ENCODE results near the gene B4GALNT4.

B4GALNT4 gene

GRCh38 chr11:377174-377865, 8.0 kb downstream of the B4GALNT4 start:
- Histone ChIP-seq H4K20me1 (ENCODE audit: insufficient read depth, low read length) (no peaks in the 10 kb centered on the region), H3K27ac (ENCODE audit: low read length) (no peak overlapping the region), H3K4me2 (ENCODE audit: insufficient read depth, low read length) (no peak overlapping the region), H3K79me2 (ENCODE audit: insufficient read depth, low read length) (no peaks in the 10 kb centered on the region), H3K27me3 (ENCODE audit: insufficient read depth, low read length, poor library complexity) (no peaks in the 10 kb centered on the region), H3K9me3 (ENCODE audit: insufficient read depth, low read length, severe bottlenecking) (no peaks in the 10 kb centered on the region), H3K4me3 (ENCODE audit: low read depth in 1 of 2, low read length in 2 of 2) (no peak overlapping the region), H3K9ac (ENCODE audit: low read depth, low read length) (no peak overlapping the region), H3K36me3 (ENCODE audit: insufficient read depth, low read length) (no peaks in the 10 kb centered on the region), H2AFZ (ENCODE audit: low read depth, low read length) (no peak overlapping the region), H3K4me1 (ENCODE audit: insufficient read depth, low read length) (no peaks in the 10 kb centered on the region)
- no peak for DNase-seq
- TF ChIP-seq CTCF (IDR thresholded peaks at IDR 0.05; ENCODE audit: borderline replicate concordance, extremely low read depth, low read length, poor library complexity, severe bottlenecking) (no peak), EZH2 (IDR thresholded peaks at IDR 0.05; ENCODE audit: borderline replicate concordance, low read depth, low read length, severe bottlenecking) (no peak)
- no peak for ATAC-seq (ENCODE audit: insufficient read depth, low read depth)

GRCh38 chr11:377883-378500, 8.7 kb downstream of the B4GALNT4 start:
- Histone ChIP-seq H3K4me3 (ENCODE audit: low read depth in 1 of 2, low read length in 2 of 2) (no peak overlapping the region), H3K4me2 (ENCODE audit: insufficient read depth, low read length) (no peak overlapping the region), H3K9me3 (ENCODE audit: insufficient read depth, low read length, severe bottlenecking) (no peaks in the 10 kb centered on the region), H3K36me3 (ENCODE audit: insufficient read depth, low read length) (no peaks in the 10 kb centered on the region), H3K9ac (ENCODE audit: low read depth, low read length) (no peak overlapping the region), H3K79me2 (ENCODE audit: insufficient read depth, low read length) (no peaks in the 10 kb centered on the region), H3K27ac (ENCODE audit: low read length) (no peak overlapping the region), H3K27me3 (ENCODE audit: insufficient read depth, low read length, poor library complexity) (no peaks in the 10 kb centered on the region), H3K4me1 (ENCODE audit: insufficient read depth, low read length) (no peaks in the 10 kb centered on the region), H4K20me1 (ENCODE audit: insufficient read depth, low read length) (no peaks in the 10 kb centered on the region), H2AFZ (ENCODE audit: low read depth, low read length) (no peak overlapping the region)
- ATAC-seq (ENCODE audit: insufficient read depth, low read depth) (no peak), DNase-seq (no peak)
- TF ChIP-seq EZH2 (IDR thresholded peaks at IDR 0.05; ENCODE audit: borderline replicate concordance, low read depth, low read length, severe bottlenecking) (no peak), CTCF (IDR thresholded peaks at IDR 0.05; ENCODE audit: borderline replicate concordance, extremely low read depth, low read length, poor library complexity, severe bottlenecking) (no peak)

DNA sequence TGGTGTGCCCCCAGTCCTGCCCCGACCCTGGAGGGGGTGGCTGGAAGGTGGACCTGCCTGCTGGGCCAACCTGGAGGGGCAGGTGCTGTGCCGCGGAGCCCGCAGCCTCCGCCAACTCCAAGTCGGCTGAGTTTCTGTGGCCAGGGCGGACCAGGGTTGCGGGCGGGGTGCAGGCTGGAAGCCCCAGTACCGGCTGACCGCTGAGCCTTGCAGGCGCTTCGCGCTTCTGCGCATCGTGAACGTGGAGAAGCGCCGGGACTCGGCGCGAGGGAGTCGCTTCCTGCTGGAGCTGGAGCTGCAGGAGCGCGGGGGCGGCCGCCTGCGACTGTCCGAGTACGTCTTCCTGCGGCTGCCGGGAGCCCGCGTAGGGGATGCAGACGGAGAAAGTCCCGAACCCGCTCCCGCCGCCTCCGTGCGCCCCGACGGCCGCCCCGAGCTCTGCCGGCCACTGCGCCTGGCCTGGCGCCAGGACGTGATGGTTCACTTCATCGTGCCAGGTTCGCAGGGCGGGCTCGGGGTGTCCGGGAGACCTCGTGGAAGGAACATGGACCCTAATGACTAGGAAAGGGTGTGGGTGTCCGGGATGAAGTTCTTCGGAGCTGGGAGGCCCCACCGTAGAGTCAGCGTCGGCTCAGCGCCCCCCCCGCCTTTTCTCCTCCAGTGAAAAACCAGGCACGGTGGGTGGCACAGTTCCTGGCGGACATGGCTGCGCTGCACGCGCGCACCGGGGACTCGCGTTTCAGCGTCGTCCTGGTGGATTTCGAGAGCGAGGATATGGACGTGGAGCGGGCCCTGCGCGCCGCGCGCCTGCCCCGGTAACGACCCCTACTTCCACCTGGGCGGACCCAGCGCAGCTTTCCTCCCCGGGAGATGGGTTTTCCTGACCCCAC, 10.2 kb downstream of the B4GALNT4 start:
- Histone ChIP-seq H3K4me2 (ENCODE audit: insufficient read depth, low read length) (no peak overlapping the region), H4K20me1 (ENCODE audit: insufficient read depth, low read length) (no peaks in the 10 kb centered on the region), H3K9me3 (ENCODE audit: insufficient read depth, low read length, severe bottlenecking) (no peaks in the 10 kb centered on the region), H3K36me3 (ENCODE audit: insufficient read depth, low read length) (no peaks in the 10 kb centered on the region), H3K27ac (ENCODE audit: low read length) (no peak overlapping the region), H3K27me3 (ENCODE audit: insufficient read depth, low read length, poor library complexity) (no peaks in the 10 kb centered on the region), H3K4me3 (ENCODE audit: low read depth in 1 of 2, low read length in 2 of 2) (no peak overlapping the region), H3K4me1 (ENCODE audit: insufficient read depth, low read length) (no peaks in the 10 kb centered on the region), H2AFZ (ENCODE audit: low read depth, low read length) (no peak overlapping the region), H3K79me2 (ENCODE audit: insufficient read depth, low read length) (no peaks in the 10 kb centered on the region), H3K9ac (ENCODE audit: low read depth, low read length) (no peak overlapping the region)
- ATAC-seq (ENCODE audit: insufficient read depth, low read depth) (no peak), DNase-seq (no peak)
- TF ChIP-seq CTCF (IDR thresholded peaks at IDR 0.05; ENCODE audit: borderline replicate concordance, extremely low read depth, low read length, poor library complexity, severe bottlenecking) (no peak), EZH2 (IDR thresholded peaks at IDR 0.05; ENCODE audit: borderline replicate concordance, low read depth, low read length, severe bottlenecking) (no peak)

Data from DND-41 (cell line).